B cell (primary cell): Measurements from ENCODE around the gene TMEM163. TPM values are rescaled to one million over a fixed set of nuclear protein-coding genes. Genes with fewer than 3 reads are reported as not detected.

Source experiments
- ATAC-seq: fragments of 200-7000 bp; cut with Tn5 transposase; one replicate; pipeline ENCODE4 v1.10.0; 2021; ENCODE audit warnings: low read depth, mild to moderate bottlenecking, moderate number of reproducible peaks, moderate library complexity
- CTCF ChIA-PET: fragments of 350-600 bp; sonication (Branson Sonifier 250); formaldehyde crosslinking; loops from one replicate; lab custom pipeline; 2021; ENCODE audit warnings: antibody characterized with exemption, inconsistent platforms; lab: Charles Lee
- POLR2A ChIA-PET: fragments of 350-600 bp; sonication (Branson Sonifier 250); formaldehyde crosslinking; loops from one replicate; lab custom pipeline; 2021; ENCODE audit warnings: antibody characterized with exemption; lab: Charles Lee
- DNase-seq: peaks from one replicate; pipeline ENCODE4 v3.0.0; 2013
- H2AFZ ChIP-seq: 2 replicates; pipeline ENCODE4 v1.6.1; 2012; ENCODE audit warnings: mild to moderate bottlenecking, low read depth, low read length; ENCODE audit not compliant: insufficient read depth, poor library complexity, severe bottlenecking
- H3K27ac ChIP-seq, 2 donors: 1 replicate in 1 of 2; 2 replicates in 1 of 2; pipeline ENCODE4 v1.5.1; 2012 to 2013; ENCODE audit warnings: low read length in 2 of 2, mild to moderate bottlenecking in 2 of 2, moderate library complexity in 1 of 2
- H3K27me3 ChIP-seq, 4 experiments: fragments of 200-600 bp in 1 of 4; sonication (generic) in 1 of 4; replicated peaks in 1 of 4; 1 replicate in 2 of 4; 2 replicates in 2 of 4; pipeline versions ENCODE4 v1.6.1 to v1.7.0; 2013 to 2016; ENCODE audit warnings: low read length in 3 of 4, mild to moderate bottlenecking in 2 of 4, mixed read lengths in 1 of 4, moderate library complexity in 1 of 4; ENCODE audit not compliant: insufficient read depth in 4 of 4, control insufficient read depth in 3 of 4; ENCODE audit errors: control extremely low read depth in 1 of 4
- H3K36me3 ChIP-seq, 2 experiments: replicated peaks in 1 of 2; 1 replicate in 1 of 2; 2 replicates in 1 of 2; pipeline versions ENCODE4 v1.6.1 to v1.7.1; 2013; ENCODE audit warnings: low read length in 1 of 2; ENCODE audit not compliant: insufficient read depth in 2 of 2, control insufficient read depth in 1 of 2; ENCODE audit errors: control extremely low read depth in 1 of 2, extremely low read depth in 1 of 2
- H3K4me1 ChIP-seq, 2 donors: fragments of 200-600 bp in 1 of 2; sonication (generic) in 1 of 2; 1 replicate in 1 of 2; 2 replicates in 1 of 2; pipeline versions ENCODE4 v1.5.1 to v1.6.1; 2013 to 2017; ENCODE audit warnings: low read length in 2 of 2; ENCODE audit not compliant: control insufficient read depth in 2 of 2, insufficient read depth in 2 of 2
- H3K4me2 ChIP-seq: replicated peaks from 2 replicates; pipeline ENCODE3; 2012; ENCODE audit warnings: mild to moderate bottlenecking, low read depth, low read length; ENCODE audit not compliant: poor library complexity, severe bottlenecking
- H3K4me3 ChIP-seq, 5 experiments: fragments of 200-600 bp in 1 of 5; sonication (generic) in 1 of 5; 1 replicate in 3 of 5; 2 replicates in 2 of 5; pipeline versions ENCODE4 v1.5.1 to v1.7.0; 2011 to 2016; ENCODE audit warnings: low read length in 4 of 5, mild to moderate bottlenecking in 4 of 5, low read depth in 2 of 5, control low read depth in 1 of 5, moderate library complexity in 1 of 5; ENCODE audit not compliant: insufficient read depth in 1 of 5; ENCODE audit errors: control extremely low read depth in 1 of 5, extremely low read depth in 1 of 5
- H3K79me2 ChIP-seq: fragments of 200-600 bp; sonication (generic); one replicate; pipeline ENCODE4 v1.6.0; 2016; ENCODE audit warnings: low read length; ENCODE audit not compliant: control insufficient read depth, insufficient read depth
- H3K9ac ChIP-seq: fragments of 200-600 bp; sonication (generic); 2 replicates; pipeline ENCODE4 v1.6.1; 2017; ENCODE audit warnings: mild to moderate bottlenecking, low read length, moderate library complexity
- H3K9me3 ChIP-seq, 3 donors: one replicate each; pipeline versions ENCODE4 v1.6.1 to v1.7.1; 2013; ENCODE audit warnings: low read length in 2 of 3; ENCODE audit not compliant: control insufficient read depth in 2 of 3, insufficient read depth in 1 of 3; ENCODE audit errors: control extremely low read depth in 1 of 3
- H4K20me1 ChIP-seq: 2 replicates; pipeline ENCODE4 v1.6.0; 2012; ENCODE audit warnings: mild to moderate bottlenecking, low read length; ENCODE audit not compliant: insufficient read depth, control insufficient read depth, poor library complexity, severe bottlenecking
- H3K27ac Mint-ChIP-seq: one replicate; pipeline ENCODE4 v1.8.0; 2021; ENCODE audit warnings: mixed read lengths
- H3K27me3 Mint-ChIP-seq: one replicate; pipeline ENCODE4 v1.8.0; 2021; ENCODE audit warnings: mixed read lengths
- H3K4me1 Mint-ChIP-seq: one replicate; pipeline ENCODE4 v1.8.0; 2021; ENCODE audit warnings: mixed read lengths
- H3K4me3 Mint-ChIP-seq: one replicate; pipeline ENCODE4 v1.8.0; 2021; ENCODE audit warnings: mixed read lengths
- H3K9me3 Mint-ChIP-seq: one replicate; pipeline ENCODE4 v1.8.0; 2022; ENCODE audit warnings: mixed read lengths; ENCODE audit not compliant: insufficient read depth
- CTCF ChIP-seq: fragments of 200-600 bp; IDR thresholded peaks from one replicate; pipeline ENCODE4 v1.8.0; 2022; ENCODE audit warnings: antibody characterized with exemption, mild to moderate bottlenecking
- EZH2 ChIP-seq: IDR thresholded peaks from 2 replicates; pipeline ENCODE4 v1.6.1; 2012; ENCODE audit warnings: borderline replicate concordance, low read depth, mild to moderate bottlenecking, moderate library complexity, low read length; ENCODE audit not compliant: insufficient read depth, poor library complexity, severe bottlenecking
- WGBS: methylation state at CpG from one replicate; pipeline ENCODE4 v1.1.5; 2013; ENCODE audit warnings: missing lambda C conversion rate; ENCODE audit not compliant: insufficient coverage; 5-methylcytosine and 5-hydroxymethylcytosine counted together
- intact Hi-C: fragments of 100-400 bp; cut with micrococcal nuclease; formaldehyde crosslinking; loops from one replicate; pipeline ENCODE4 v1.10.0; 2022
- polyA plus RNA-seq: library from polyadenylated mRNA; depleted of rRNA; stranded (reverse); fragments of >200 nt; gene quantifications from 2 replicates; pipeline ENCODE4 v1.2.3, GENCODE V29; 2012
- total RNA-seq, 2 donors: library from RNA; stranded (reverse); fragments of 120-200 nt in 1 of 2; gene quantifications; 1 replicate in 1 of 2; 2 replicates in 1 of 2; pipeline versions ENCODE4 v1.2.3 to v1.2.4, GENCODE V29; 2013 to 2022

The TMEM163 gene
- total and polyA plus RNA-seq, 2 donors (not counting 1 experiment from before 2014, with no cell fraction given), result 2.6 to 5.6 TPM

GRCh38 chr2:134682726-134683125 is 36.1 kb downstream of the TMEM163 start:
- no peak overlapping the region for H3K27ac Mint-ChIP-seq
- Histone ChIP-seq H3K4me1 (peaks cover 16 to 21% of the 10 kb centered on the region in 2 donors), H3K27ac (no peak overlapping the region), H3K9me3 (peaks cover 0 to 5% (median 0%) of the 10 kb centered on the region in 3 donors), H3K79me2 (peaks cover 4% of the 10 kb centered on the region), H4K20me1 (no peaks in the 10 kb centered on the region), H3K27me3 (no peaks in the 10 kb centered on the region), H3K4me3 (no peak overlapping the region), H3K36me3 (no peaks in the 10 kb centered on the region), H3K9ac (no peak overlapping the region), H2AFZ (no peak overlapping the region), H3K4me2 (no peak overlapping the region)
- H3K9me3 Mint-ChIP-seq, result no peaks in the 10 kb centered on the region
- H3K4me1 Mint-ChIP-seq, result peaks cover 22% of the 10 kb centered on the region
- no peak overlapping the region for H3K4me3 Mint-ChIP-seq
- ChIA-PET CTCF (interaction anchor here (1.1 kb wide), 1 partner anchor 10 kb away, joined by 3 read pairs; no protein-coding TSS in a partner anchor), POLR2A (interaction anchor here (0.7 kb wide), 1 partner anchor 129 kb away, joined by 3 read pairs; no protein-coding TSS in a partner anchor)
- DNase-seq (no peak), ATAC-seq (no peak)
- TF ChIP-seq EZH2 (no peak), CTCF (no peak)
- H3K27me3 Mint-ChIP-seq, result no peaks in the 10 kb centered on the region
- WGBS, result no CpG with 5 or more reads among the region's 3 CpGs
- intact Hi-C loops, result no loop called here

- no peak for ATAC-seq
- no peaks in the 10 kb centered on the region for H3K9me3 Mint-ChIP-seq
- Histone ChIP-seq H3K27me3 (no peaks in the 10 kb centered on the region), H3K79me2 (peaks cover 4% of the 10 kb centered on the region), H3K9me3 (peaks cover 0 to 4% (median 0%) of the 10 kb centered on the region in 3 donors), H3K4me3 (no peak overlapping the region), H2AFZ (no peak overlapping the region), H3K9ac (no peak overlapping the region), H3K4me2 (no peak overlapping the region), H3K27ac (no peak overlapping the region), H4K20me1 (no peaks in the 10 kb centered on the region), H3K36me3 (no peaks in the 10 kb centered on the region), H3K4me1 (peaks cover 18 to 25% of the 10 kb centered on the region in 2 donors)
- intact Hi-C loops, result no loop called here
- ChIA-PET POLR2A (no interaction called here), CTCF (interaction anchor here (1.6 kb wide), 1 partner anchor 9 kb away, joined by 4 read pairs; no protein-coding TSS in a partner anchor)
- peaks cover 31% of the 10 kb centered on the region for H3K4me1 Mint-ChIP-seq
- 96% methylated on average over 8 of the region's 8 CpGs for WGBS
- H3K27ac Mint-ChIP-seq, result no peak overlapping the region
- no peak overlapping the region for H3K4me3 Mint-ChIP-seq
- DNase-seq, result no peak
- TF ChIP-seq EZH2, result no peak
- TF ChIP-seq CTCF, result no peak
- no peaks in the 10 kb centered on the region for H3K27me3 Mint-ChIP-seq
Measured at GRCh38 chr2:134681201-134681600, 37.6 kb downstream of the TMEM163 start.
